Neural progenitor cell (in vitro differentiated cells): Measurements from ENCODE around the gene ILDR2.

ENCODE experiments used
- CTCF ChIP-seq: fragments of 200-600 bp; sonication (generic); IDR thresholded peaks from 2 replicates; pipeline ENCODE4 v1.5.1; 2017; ENCODE audit warnings: antibody characterized with exemption, mild to moderate bottlenecking
- EZH2 ChIP-seq: fragments of 200-600 bp; sonication (generic); IDR thresholded peaks from 2 replicates; pipeline ENCODE4 v1.6.1; 2017; ENCODE audit warnings: antibody characterized with exemption, mild to moderate bottlenecking, moderate library complexity
- EZH2phosphoT487 ChIP-seq: fragments of 200-600 bp; sonication (generic); IDR thresholded peaks from 2 replicates; pipeline ENCODE4 v1.6.1; 2017; ENCODE audit warnings: antibody characterized with exemption

DNA sequence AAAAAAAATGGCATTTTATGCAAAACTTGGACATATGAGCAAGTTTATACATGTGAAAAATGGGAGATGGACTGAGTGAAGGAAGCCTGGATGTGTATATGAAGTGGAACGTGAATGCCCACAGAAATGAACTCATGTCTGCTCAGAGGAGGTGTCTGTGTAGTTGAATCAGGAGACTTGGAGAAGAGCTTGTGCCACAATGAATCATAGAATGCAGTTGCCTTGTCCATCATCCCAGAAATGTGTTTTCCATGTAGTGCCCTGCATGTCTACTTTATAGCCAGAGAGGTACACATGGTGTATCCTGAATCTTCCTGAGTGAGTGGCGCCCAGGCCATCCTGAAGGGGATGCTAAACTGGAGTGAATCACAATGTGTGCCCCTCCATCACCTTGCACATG, 2.6 kb upstream of the ILDR2 start:
- TF ChIP-seq CTCF (no peak), EZH2 (no peak), EZH2phosphoT487 (no peak)
